Epithelial cell of proximal tubule (primary cell): Measurements from ENCODE around the gene GALNT14. TPM values are rescaled to one million over a fixed set of nuclear protein-coding genes. Genes with fewer than 3 reads are reported as not detected.

Experiments
- DNase-seq: peaks from one replicate; pipeline ENCODE4 v3.0.0-alpha.2; 2011; ENCODE audit warnings: low read depth
- H3K4me3 ChIP-seq: 2 replicates; pipeline ENCODE4 v1.5.1; 2011; ENCODE audit warnings: low read depth, mild to moderate bottlenecking, low read length
- total RNA-seq: library from RNA; depleted of rRNA; stranded (reverse); fragments of >200 nt; gene quantifications from 2 replicates; pipeline ENCODE4 v1.2.3, GENCODE V29; 2015
- TF ChIP-seq, protein P1 (sequence below): conservative IDR thresholded peaks from 2 replicates; pipeline ENCODE4 v1.5.1; 2012; ENCODE audit warnings: low read depth, mild to moderate bottlenecking, low read length

GALNT14 gene
- total RNA-seq, 1 donor from 2014 or later, result 80.7 TPM

GRCh38 chr2:31142110-31142509 is 3.9 kb upstream of the GALNT14 start:
- TF ChIP-seq, protein P1, sequence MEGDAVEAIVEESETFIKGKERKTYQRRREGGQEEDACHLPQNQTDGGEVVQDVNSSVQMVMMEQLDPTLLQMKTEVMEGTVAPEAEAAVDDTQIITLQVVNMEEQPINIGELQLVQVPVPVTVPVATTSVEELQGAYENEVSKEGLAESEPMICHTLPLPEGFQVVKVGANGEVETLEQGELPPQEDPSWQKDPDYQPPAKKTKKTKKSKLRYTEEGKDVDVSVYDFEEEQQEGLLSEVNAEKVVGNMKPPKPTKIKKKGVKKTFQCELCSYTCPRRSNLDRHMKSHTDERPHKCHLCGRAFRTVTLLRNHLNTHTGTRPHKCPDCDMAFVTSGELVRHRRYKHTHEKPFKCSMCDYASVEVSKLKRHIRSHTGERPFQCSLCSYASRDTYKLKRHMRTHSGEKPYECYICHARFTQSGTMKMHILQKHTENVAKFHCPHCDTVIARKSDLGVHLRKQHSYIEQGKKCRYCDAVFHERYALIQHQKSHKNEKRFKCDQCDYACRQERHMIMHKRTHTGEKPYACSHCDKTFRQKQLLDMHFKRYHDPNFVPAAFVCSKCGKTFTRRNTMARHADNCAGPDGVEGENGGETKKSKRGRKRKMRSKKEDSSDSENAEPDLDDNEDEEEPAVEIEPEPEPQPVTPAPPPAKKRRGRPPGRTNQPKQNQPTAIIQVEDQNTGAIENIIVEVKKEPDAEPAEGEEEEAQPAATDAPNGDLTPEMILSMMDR, result no peak
- DNase-seq, result no peak
- no peak overlapping the region for H3K4me3 ChIP-seq

GRCh38 chr2:31141443-31142085 is 3.3 kb upstream of the GALNT14 start:
- no peak overlapping the region for H3K4me3 ChIP-seq
- DNase-seq, result no peak
- TF ChIP-seq, protein P1, result no peak

- no peak overlapping the region for H3K4me3 ChIP-seq
- no peak for DNase-seq
- TF ChIP-seq, protein P1, result no peak
Observed at GRCh38 chr2:31140151-31140550, 1.9 kb upstream of the GALNT14 start.

DNA sequence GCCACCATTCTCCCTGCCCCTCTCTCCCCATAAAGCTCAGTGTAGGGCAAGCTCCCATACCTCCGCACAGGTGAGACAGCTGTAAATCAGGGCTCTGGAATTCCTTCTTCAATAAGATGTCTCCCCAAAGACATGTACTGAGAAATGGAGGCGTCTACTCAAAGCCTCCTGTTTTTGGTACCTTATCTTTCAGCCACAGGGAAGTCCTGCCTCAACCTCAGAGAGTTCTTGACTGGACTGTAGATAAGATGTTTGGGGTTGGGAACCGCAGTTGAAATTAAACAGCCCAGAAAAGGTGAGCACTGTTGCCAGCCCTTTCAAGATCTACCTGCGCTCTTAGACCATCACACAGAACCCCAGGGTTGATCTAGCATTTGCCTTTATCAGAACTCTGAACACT is 1.4 kb upstream of the GALNT14 start:
- TF ChIP-seq, protein P1, result no peak
- no peak for DNase-seq
- H3K4me3 ChIP-seq, result no peak overlapping the region

DNA sequence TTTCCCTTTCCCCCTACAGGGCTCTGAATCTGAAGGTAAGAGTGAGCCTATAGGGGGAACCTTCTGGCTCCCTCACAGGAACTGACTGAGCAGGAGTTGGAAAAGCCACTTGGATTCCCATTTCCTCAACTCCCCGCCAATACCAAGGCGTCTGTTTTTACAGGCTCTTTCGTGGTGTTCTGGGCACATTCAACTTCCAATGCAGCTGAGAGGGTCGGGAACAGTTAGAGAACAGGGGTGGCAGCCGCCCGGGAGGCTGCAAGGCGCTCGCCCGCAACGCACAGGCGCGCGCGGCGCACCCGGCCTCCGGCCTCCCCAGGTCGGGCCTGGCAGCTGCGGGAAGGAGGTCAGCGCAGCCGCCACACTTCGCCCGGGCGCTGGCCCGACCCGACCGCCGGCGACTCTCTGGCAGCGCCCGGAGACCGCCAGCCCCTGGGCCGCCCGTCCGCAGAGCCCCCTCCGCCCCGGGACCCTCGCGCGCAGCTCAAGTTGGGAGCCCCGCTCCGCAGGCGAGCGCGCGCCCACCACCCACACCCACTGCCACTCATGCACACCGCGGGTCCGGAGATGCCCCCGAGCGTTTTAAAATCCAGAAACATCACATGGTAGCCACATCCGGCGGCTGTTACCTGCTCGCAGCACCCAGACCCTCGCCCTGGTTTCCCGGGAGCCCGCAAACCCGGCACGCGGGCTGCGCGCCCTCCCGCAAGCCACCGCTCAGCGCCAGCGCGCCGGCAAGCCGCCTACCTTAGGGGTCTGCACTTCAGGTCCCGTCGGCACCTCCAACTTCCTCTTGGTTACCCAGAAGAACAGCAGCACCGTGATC is 816 bp downstream of the GALNT14 start:
- peak overlapping the region; percentile 92 for H3K4me3 ChIP-seq
- TF ChIP-seq, protein P1, result peak; percentile 16
- DNase-seq, result no peak

DNA sequence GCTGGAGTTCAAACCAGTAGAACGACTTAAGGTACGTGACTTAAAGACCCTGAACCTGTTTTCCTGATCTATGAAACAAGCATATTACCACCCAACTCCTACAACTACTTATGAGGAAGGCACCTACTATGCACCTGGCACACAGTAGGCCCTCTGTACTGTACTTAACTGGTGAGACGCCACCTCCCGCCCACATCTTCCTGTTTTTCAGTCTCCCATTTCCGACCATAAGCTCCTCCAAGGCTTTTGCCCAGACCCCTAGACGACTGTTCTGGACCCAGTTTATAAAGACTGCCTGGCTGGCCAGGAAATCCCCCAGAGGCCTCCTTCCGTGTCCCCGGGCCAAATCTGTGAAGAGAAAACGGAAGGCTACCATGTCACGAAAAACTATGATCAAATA is 1.5 kb downstream of the GALNT14 start:
- H3K4me3 ChIP-seq, result peak overlapping the region; percentile 92
- DNase-seq, result no peak
- TF ChIP-seq, protein P1, result no peak
